ENCODE measurements around the gene TSACC.

The TSACC gene

GRCh38 chr1:156388174-156389137, 50.1 kb downstream of the TSACC start:
- no peak for TF ChIP-seq SIN3A (IDR thresholded peaks at IDR 0.05; ENCODE audit: borderline replicate concordance, insufficient read depth, low read length)
- TF ChIP-seq REST (IDR thresholded peaks at IDR 0.05; ENCODE audit: insufficient read depth in 1 of 2, low read depth in 2 of 2, low read length in 2 of 2), result no peak
- no peak for TF ChIP-seq POLR2AphosphoS5 (IDR thresholded peaks at IDR 0.05; ENCODE audit: low read depth, low read length)
- no peak for TF ChIP-seq TAF1 (IDR thresholded peaks at IDR 0.05; ENCODE audit: borderline replicate concordance, insufficient read depth, low read length)
- no peak for TF ChIP-seq FOXP2 (optimal IDR thresholded peaks at IDR 0.05; ENCODE audit: borderline replicate concordance, extremely low read depth, extremely low read length, insufficient read depth)

GRCh38 chr1:156389311-156389710, 51.0 kb downstream of the TSACC start:
- TF ChIP-seq FOXP2 (optimal IDR thresholded peaks at IDR 0.05; ENCODE audit: borderline replicate concordance, extremely low read depth, extremely low read length, insufficient read depth) (no peak), TAF1 (IDR thresholded peaks at IDR 0.05; ENCODE audit: borderline replicate concordance, insufficient read depth, low read length) (no peak), POLR2AphosphoS5 (IDR thresholded peaks at IDR 0.05; ENCODE audit: low read depth, low read length) (no peak), REST (IDR thresholded peaks at IDR 0.05; ENCODE audit: insufficient read depth in 1 of 2, low read depth in 2 of 2, low read length in 2 of 2) (no peak), SIN3A (IDR thresholded peaks at IDR 0.05; ENCODE audit: borderline replicate concordance, insufficient read depth, low read length) (no peak)

- TF ChIP-seq REST (IDR thresholded peaks at IDR 0.05; ENCODE audit: insufficient read depth in 1 of 2, low read depth in 2 of 2, low read length in 2 of 2) (no peak), FOXP2 (optimal IDR thresholded peaks at IDR 0.05; ENCODE audit: borderline replicate concordance, extremely low read depth, extremely low read length, insufficient read depth) (no peak), SIN3A (IDR thresholded peaks at IDR 0.05; ENCODE audit: borderline replicate concordance, insufficient read depth, low read length) (no peak), TAF1 (IDR thresholded peaks at IDR 0.05; ENCODE audit: borderline replicate concordance, insufficient read depth, low read length) (no peak), POLR2AphosphoS5 (IDR thresholded peaks at IDR 0.05; ENCODE audit: low read depth, low read length) (no peak)
These were observed 52.4 kb downstream of the TSACC start for GRCh38 chr1:156390469-156391365.

GRCh38 chr1:156391366-156391677, 53.0 kb downstream of the TSACC start:
- TF ChIP-seq FOXP2 (optimal IDR thresholded peaks at IDR 0.05; ENCODE audit: borderline replicate concordance, extremely low read depth, extremely low read length, insufficient read depth), result no peak
- TF ChIP-seq POLR2AphosphoS5 (IDR thresholded peaks at IDR 0.05; ENCODE audit: low read depth, low read length), result no peak
- TF ChIP-seq REST (IDR thresholded peaks at IDR 0.05; ENCODE audit: insufficient read depth in 1 of 2, low read depth in 2 of 2, low read length in 2 of 2), result no peak
- no peak for TF ChIP-seq SIN3A (IDR thresholded peaks at IDR 0.05; ENCODE audit: borderline replicate concordance, insufficient read depth, low read length)
- no peak for TF ChIP-seq TAF1 (IDR thresholded peaks at IDR 0.05; ENCODE audit: borderline replicate concordance, insufficient read depth, low read length)

All from PFSK-1 (cell line).